HepG2 (cell line): ENCODE results near the gene TGFBI. TPM values are rescaled to one million over a fixed set of nuclear protein-coding genes. Genes with fewer than 3 reads are reported as not detected.

Source experiments
- ASH2L ChIP-seq: fragments of 300-600, 200-600 bp; sonication (generic); IDR thresholded peaks from 2 replicates; pipeline ENCODE4 v1.7.0; 2017; ENCODE audit warnings: low read depth, mild to moderate bottlenecking, moderate library complexity, mixed read lengths, low read length; ENCODE audit not compliant: insufficient read length
- CEBPG ChIP-seq: IDR thresholded peaks from 2 replicates; pipeline ENCODE4 v1.6.1; 2016
- CREB1 ChIP-seq, 2 experiments: fragments of 450-650 bp in 1 of 2; IDR thresholded peaks; 2 replicates each; pipeline ENCODE4 v1.6.1; 2016 to 2017; ENCODE audit warnings: control low read depth in 1 of 2, mild to moderate bottlenecking in 1 of 2, missing compliant biosample characterization in 1 of 2, missing genetic modification characterization in 1 of 2
- HNRNPLL ChIP-seq: fragments of 200-400 bp; formaldehyde crosslinking; IDR thresholded peaks from 2 replicates; pipeline ENCODE4 v1.6.1; 2017; ENCODE audit warnings: mild to moderate bottlenecking, low read depth, low read length; ENCODE audit not compliant: poor library complexity, severe bottlenecking
- IRF9 ChIP-seq: sonication (generic); formaldehyde crosslinking; IDR thresholded peaks from 2 replicates; pipeline ENCODE4 v1.8.0; 2022; ENCODE audit warnings: missing genetic modification reagents, mild to moderate bottlenecking, borderline replicate concordance
- JUN ChIP-seq: sonication (generic); formaldehyde crosslinking; IDR thresholded peaks from 2 replicates; pipeline ENCODE4 v1.4.0; 2020; ENCODE audit warnings: mild to moderate bottlenecking, missing genetic modification reagents
- KLF6 ChIP-seq: IDR thresholded peaks from 2 replicates; pipeline ENCODE4 v1.8.0; 2016; ENCODE audit warnings: missing biosample characterization, missing genetic modification reagents
- MIER2 ChIP-seq: IDR thresholded peaks from 2 replicates; pipeline ENCODE4 v1.6.1; 2016; ENCODE audit warnings: missing biosample characterization, missing genetic modification reagents
- MTA1 ChIP-seq: sonication (generic); formaldehyde crosslinking; IDR thresholded peaks from 2 replicates; pipeline ENCODE4 v1.4.0; 2020; ENCODE audit warnings: missing genetic modification reagents, mild to moderate bottlenecking, borderline replicate concordance
- MTA3 ChIP-seq: sonication (generic); formaldehyde crosslinking; IDR thresholded peaks from 2 replicates; pipeline ENCODE4 v1.4.0; 2020; ENCODE audit warnings: missing genetic modification reagents
- MXD3 ChIP-seq: IDR thresholded peaks from 2 replicates; pipeline ENCODE4 v1.6.1; 2016; ENCODE audit warnings: mild to moderate bottlenecking, missing biosample characterization, missing genetic modification reagents
- NFRKB ChIP-seq: fragments of 450-650 bp; IDR thresholded peaks from 2 replicates; pipeline ENCODE4 v1.6.1; 2017
- NR2F1 ChIP-seq, 2 experiments: fragments of 450-650 bp in 1 of 2; formaldehyde crosslinking in 1 of 2; IDR thresholded peaks; 2 replicates each; pipeline versions ENCODE4 v1.5.0 to v1.6.1; 2016 to 2020; ENCODE audit warnings: mild to moderate bottlenecking in 1 of 2, missing compliant biosample characterization in 1 of 2, missing genetic modification reagents in 1 of 2, moderate library complexity in 1 of 2
- NR2F2 ChIP-seq: IDR thresholded peaks from 2 replicates; pipeline ENCODE4 v1.6.1; 2012; ENCODE audit warnings: low read depth, inconsistent platforms, borderline replicate concordance
- PHF8 ChIP-seq: sonication (generic); formaldehyde crosslinking; IDR thresholded peaks from 2 replicates; pipeline ENCODE4 v1.5.0; 2020; ENCODE audit warnings: missing genetic modification reagents
- SKI ChIP-seq: fragments of 450-650 bp; IDR thresholded peaks from one replicate; pipeline ENCODE4 v1.6.1; 2018; ENCODE audit warnings: mild to moderate bottlenecking; ENCODE audit not compliant: partially characterized antibody
- SNRNP70 ChIP-seq: fragments of 200-400 bp; formaldehyde crosslinking; IDR thresholded peaks from 2 replicates; pipeline ENCODE4 v1.6.1; 2017; ENCODE audit warnings: mild to moderate bottlenecking, low read depth, low read length, moderate library complexity
- SOX6 ChIP-seq, 2 experiments: fragments of 450-650 bp in 1 of 2; sonication (generic) in 1 of 2; formaldehyde crosslinking in 1 of 2; IDR thresholded peaks; 2 replicates each; pipeline versions ENCODE4 v1.4.0 to v1.6.1; 2017 to 2020; ENCODE audit warnings: antibody characterized with exemption in 1 of 2, mild to moderate bottlenecking in 1 of 2, missing genetic modification reagents in 1 of 2
- SP1 ChIP-seq, 2 experiments: fragments of 450-650 bp in 1 of 2; sonication (generic) in 1 of 2; formaldehyde crosslinking in 1 of 2; IDR thresholded peaks; 2 replicates each; pipeline versions ENCODE4 v1.4.0 to v1.6.1; 2016 to 2020; ENCODE audit warnings: missing genetic modification reagents in 1 of 2
- SRF ChIP-seq: IDR thresholded peaks from 2 replicates; pipeline ENCODE4 v1.6.1; 2011; ENCODE audit warnings: mild to moderate bottlenecking, low read depth, low read length, moderate library complexity
- ZBTB7A ChIP-seq: sonication (generic); formaldehyde crosslinking; IDR thresholded peaks from 2 replicates; pipeline ENCODE4 v1.8.0; 2022; ENCODE audit warnings: mild to moderate bottlenecking, missing genetic modification reagents
- ZBTB8A ChIP-seq: sonication (generic); formaldehyde crosslinking; IDR thresholded peaks from 2 replicates; pipeline ENCODE4 v1.4.0; 2020; ENCODE audit warnings: mild to moderate bottlenecking, low read depth, missing genetic modification reagents, borderline replicate concordance
- ZFP37 ChIP-seq: sonication (generic); formaldehyde crosslinking; IDR thresholded peaks from 2 replicates; pipeline ENCODE4 v1.4.0; 2020; ENCODE audit warnings: missing genetic modification reagents, borderline replicate concordance
- ZNF30 ChIP-seq: sonication (generic); formaldehyde crosslinking; IDR thresholded peaks from 2 replicates; pipeline ENCODE4 v1.5.0; 2020; ENCODE audit warnings: mild to moderate bottlenecking, missing genetic modification reagents
- ZNF431 ChIP-seq: sonication (generic); formaldehyde crosslinking; IDR thresholded peaks from 2 replicates; pipeline ENCODE4 v1.9.0; 2022; ENCODE audit warnings: missing genetic modification reagents, low read depth, mild to moderate bottlenecking, borderline replicate concordance
- ZNF468 ChIP-seq: sonication (generic); formaldehyde crosslinking; IDR thresholded peaks from 2 replicates; pipeline ENCODE4 v1.8.0; 2022; ENCODE audit warnings: mild to moderate bottlenecking, moderate library complexity, missing genetic modification reagents
- ZNF598 ChIP-seq: sonication (generic); formaldehyde crosslinking; IDR thresholded peaks from 2 replicates; pipeline ENCODE4 v1.5.1; 2020; ENCODE audit warnings: mild to moderate bottlenecking, missing genetic modification reagents, borderline replicate concordance
- ZNF615 ChIP-seq: sonication (generic); formaldehyde crosslinking; IDR thresholded peaks from 2 replicates; pipeline ENCODE4 v1.5.0; 2020; ENCODE audit warnings: mild to moderate bottlenecking, missing genetic modification reagents, borderline replicate concordance
- ZNF746 ChIP-seq: sonication (generic); formaldehyde crosslinking; IDR thresholded peaks from 2 replicates; pipeline ENCODE4 v1.8.0; 2022; ENCODE audit warnings: mild to moderate bottlenecking, missing genetic modification reagents
- ZNF776 ChIP-seq: sonication (generic); formaldehyde crosslinking; IDR thresholded peaks from 2 replicates; pipeline ENCODE4 v1.4.0; 2020; ENCODE audit warnings: mild to moderate bottlenecking, missing genetic modification reagents
- polyA plus RNA-seq, 8 experiments: library from polyadenylated mRNA; depleted of rRNA in 3 of 8; stranded (reverse) in 7 of 8; unstranded in 1 of 8; fragments of >200 nt; fragmentation: Illumina TruSeq in 4 of 8; extraction: Trizol in 4 of 8; gene quantifications; 2 replicates each; pipeline versions ENCODE4 v1.2.1 to v1.2.3, GENCODE V29; 2011 to 2016; ENCODE audit warnings: low read depth in 4 of 8, missing spikeins in 1 of 8, mixed read lengths in 1 of 8; ENCODE audit not compliant: insufficient read depth in 1 of 8
- total RNA-seq, 5 experiments: library from RNA; depleted of rRNA; stranded (reverse); fragments of >200 nt; fragmentation: Illumina TruSeq; extraction: Trizol; gene quantifications; 2 replicates each; pipeline ENCODE4 v1.2.3, GENCODE V29; 2016; ENCODE audit warnings: low read depth in 1 of 5

The TGFBI gene
- total and polyA plus RNA-seq, 2 of the 13 experiments (the other 11 are each of a cell fraction or from before 2014, with no cell fraction given) = 275 to 457 TPM

- TF ChIP-seq CREB1 (IDR thresholded peaks at IDR 0.05) (peak; percentile 75), CREB1 (CRISPR knock-in tag; IDR thresholded peaks at IDR 0.05) (peak; percentile 89), ZNF468 (CRISPR knock-in tag) (no peak), IRF9 (CRISPR knock-in tag) (no peak; the same call in 1 of the 2 replicates), ASH2L (peak; percentile 70), KLF6 (CRISPR knock-in tag) (no peak; the same call in 1 of the 2 replicates), SNRNP70 (no peak), NR2F1 (CRISPR knock-in tag; IDR thresholded peaks at IDR 0.05) (peak; percentile 48 to 78; a peak in 3 of 4 replicates), ZNF776 (CRISPR knock-in tag) (no peak), ZNF598 (no peak), MXD3 (CRISPR knock-in tag) (no peak; the same call in 1 of the 2 replicates), JUN (peak; percentile 99), SKI (peak; percentile 97), NR2F2 (peak; percentile 83), ZBTB7A (CRISPR knock-in tag) (no peak), MIER2 (peak; percentile 75; the same call in 1 of the 2 replicates), SOX6 (IDR thresholded peaks at IDR 0.05) (no peak), SOX6 (CRISPR knock-in tag; IDR thresholded peaks at IDR 0.05) (peak; percentile 97), SP1 (IDR thresholded peaks at IDR 0.05) (no peak), SP1 (CRISPR knock-in tag; IDR thresholded peaks at IDR 0.05) (no peak), CEBPG (peak; percentile 99), ZNF30 (no peak), NFRKB (no peak), ZFP37 (CRISPR knock-in tag) (peak; percentile 84; the same call in 1 of the 2 replicates), ZNF746 (CRISPR knock-in tag) (peak; percentile 66; the same call in 1 of the 2 replicates), ZBTB8A (CRISPR knock-in tag) (no peak), MTA3 (CRISPR knock-in tag) (no peak), ZNF615 (CRISPR knock-in tag) (peak; percentile 95; the same call in 1 of the 2 replicates), MTA1 (CRISPR knock-in tag) (peak; percentile 78), HNRNPLL (no peak), PHF8 (CRISPR knock-in tag) (no peak), SRF (no peak), ZNF431 (CRISPR knock-in tag) (peak; percentile 58; the same call in 1 of the 2 replicates)
These were observed 29.5 kb downstream of the TGFBI start (continued) for GRCh38 chr5:136058039-136058971.
